Activated naive CD4-positive, alpha-beta T cell treated with anti-CD3 and anti-CD28 coated beads, Interleukin-2, amount 10 ng/mL, durations not matched to agents 7 days and 5 days (primary cell): ENCODE data around the gene CRIP1.

Source experiments
- CTCF ChIA-PET: fragments of 350-600 bp; sonication (Branson Sonifier 250); formaldehyde crosslinking; loops from one replicate; lab custom pipeline; 2021; ENCODE audit warnings: antibody characterized with exemption; lab: Charles Lee
- DNase-seq: peaks from one replicate; pipeline ENCODE4 v3.0.0-alpha.2; 2020
- H3K27ac Mint-ChIP-seq: one replicate; pipeline ENCODE4 v1.8.0; 2021; ENCODE audit warnings: mild to moderate bottlenecking, moderate library complexity, mixed read lengths
- H3K27me3 Mint-ChIP-seq: one replicate; pipeline ENCODE4 v1.8.0; 2021; ENCODE audit warnings: mild to moderate bottlenecking, mixed read lengths
- H3K36me3 Mint-ChIP-seq: one replicate; pipeline ENCODE4 v1.8.0; 2021; ENCODE audit warnings: mixed read lengths
- H3K4me1 Mint-ChIP-seq: one replicate; pipeline ENCODE4 v1.8.0; 2021; ENCODE audit warnings: mixed read lengths
- H3K4me3 Mint-ChIP-seq: one replicate; pipeline ENCODE4 v1.8.0; 2021; ENCODE audit warnings: mild to moderate bottlenecking, moderate library complexity, mixed read lengths
- H3K9me3 Mint-ChIP-seq: one replicate; pipeline ENCODE4 v1.8.0; 2021; ENCODE audit warnings: mixed read lengths

CRIP1 gene

GRCh38 chr14:105494606-105494929 is 7.9 kb downstream of the CRIP1 start:
- Mint-ChIP-seq H3K36me3 (peaks cover 1% of the 10 kb centered on the region), H3K4me1 (peaks cover 12% of the 10 kb centered on the region), H3K27me3 (no peaks in the 10 kb centered on the region), H3K27ac (no peak overlapping the region), H3K4me3 (no peak overlapping the region), H3K9me3 (no peaks in the 10 kb centered on the region)
- no peak for DNase-seq
- CTCF ChIA-PET, result no interaction called here

- H3K4me3 Mint-ChIP-seq, result no peak overlapping the region
- no peak for DNase-seq
- no peak overlapping the region for H3K27ac Mint-ChIP-seq
- no peaks in the 10 kb centered on the region for H3K27me3 Mint-ChIP-seq
- H3K9me3 Mint-ChIP-seq, result no peaks in the 10 kb centered on the region
- peaks cover 11% of the 10 kb centered on the region for H3K4me1 Mint-ChIP-seq
- CTCF ChIA-PET, result no interaction called here
- no peaks in the 10 kb centered on the region for H3K36me3 Mint-ChIP-seq
Observed at GRCh38 chr14:105495101-105495989, 8.7 kb downstream of the CRIP1 start.

- H3K9me3 Mint-ChIP-seq, result no peaks in the 10 kb centered on the region
- no peaks in the 10 kb centered on the region for H3K36me3 Mint-ChIP-seq
- no peak for DNase-seq
- no peak overlapping the region for H3K4me3 Mint-ChIP-seq
- H3K27me3 Mint-ChIP-seq, result no peaks in the 10 kb centered on the region
- H3K27ac Mint-ChIP-seq, result no peak overlapping the region
- CTCF ChIA-PET, result no interaction called here
- peaks cover 11% of the 10 kb centered on the region for H3K4me1 Mint-ChIP-seq
Observed at GRCh38 chr14:105495990-105496830, 9.5 kb downstream of the CRIP1 start.

- CTCF ChIA-PET, result no interaction called here
Observed at GRCh38 chr14:105496831-105497591, 10.3 kb downstream of the CRIP1 start.

GRCh38 chr14:105497671-105498429 is 11.2 kb downstream of the CRIP1 start:
- CTCF ChIA-PET, result no interaction called here
- H3K27ac Mint-ChIP-seq, result no peak overlapping the region
- no peaks in the 10 kb centered on the region for H3K9me3 Mint-ChIP-seq
- peaks cover 5% of the 10 kb centered on the region for H3K27me3 Mint-ChIP-seq
- H3K4me1 Mint-ChIP-seq, result peaks cover 5% of the 10 kb centered on the region
- H3K4me3 Mint-ChIP-seq, result no peak overlapping the region
- no peaks in the 10 kb centered on the region for H3K36me3 Mint-ChIP-seq
- peak; percentile 19 for DNase-seq

More at GRCh38 chr14:105496831-105497591, 10.3 kb downstream of the CRIP1 start:
- H3K27me3 Mint-ChIP-seq, result no peaks in the 10 kb centered on the region
- no peak for DNase-seq
- no peak overlapping the region for H3K27ac Mint-ChIP-seq
- no peaks in the 10 kb centered on the region for H3K9me3 Mint-ChIP-seq
- peaks cover 7% of the 10 kb centered on the region for H3K4me1 Mint-ChIP-seq
- H3K4me3 Mint-ChIP-seq, result no peak overlapping the region
- no peaks in the 10 kb centered on the region for H3K36me3 Mint-ChIP-seq

- Mint-ChIP-seq H3K27me3 (peaks cover 11% of the 10 kb centered on the region), H3K4me1 (peaks cover under 1% of the 10 kb centered on the region), H3K27ac (peak overlapping the region; percentile 5), H3K9me3 (no peaks in the 10 kb centered on the region), H3K4me3 (no peak overlapping the region), H3K36me3 (no peaks in the 10 kb centered on the region)
- no peak for DNase-seq
- CTCF ChIA-PET, result interaction anchor here (1.0 kb wide), 1 partner anchor 18 kb away, joined by 4 read pairs; no protein-coding TSS in a partner anchor
Observed at GRCh38 chr14:105498430-105499255, 12.0 kb downstream of the CRIP1 start.

- H3K27ac Mint-ChIP-seq, result no peak overlapping the region
- CTCF ChIA-PET, result interaction anchor here (1.0 kb wide), 1 partner anchor 19 kb away, joined by 4 read pairs; no protein-coding TSS in a partner anchor
- H3K4me3 Mint-ChIP-seq, result no peak overlapping the region
- peaks cover 15% of the 10 kb centered on the region for H3K27me3 Mint-ChIP-seq
- no peak for DNase-seq
- no peaks in the 10 kb centered on the region for H3K4me1 Mint-ChIP-seq
- H3K36me3 Mint-ChIP-seq, result no peaks in the 10 kb centered on the region
- H3K9me3 Mint-ChIP-seq, result no peaks in the 10 kb centered on the region
Observed at GRCh38 chr14:105499256-105500035, 12.8 kb downstream of the CRIP1 start.

- H3K36me3 Mint-ChIP-seq, result no peaks in the 10 kb centered on the region
- no peaks in the 10 kb centered on the region for H3K9me3 Mint-ChIP-seq
- H3K27ac Mint-ChIP-seq, result no peak overlapping the region
- no peaks in the 10 kb centered on the region for H3K4me1 Mint-ChIP-seq
- CTCF ChIA-PET, result no interaction called here
- H3K27me3 Mint-ChIP-seq, result peaks cover 20% of the 10 kb centered on the region
- H3K4me3 Mint-ChIP-seq, result no peak overlapping the region
- no peak for DNase-seq
Observed at GRCh38 chr14:105500036-105500725, 13.5 kb downstream of the CRIP1 start.

GRCh38 chr14:105500726-105501101 is 14.0 kb downstream of the CRIP1 start:
- H3K9me3 Mint-ChIP-seq, result no peaks in the 10 kb centered on the region
- H3K4me3 Mint-ChIP-seq, result no peak overlapping the region
- no peaks in the 10 kb centered on the region for H3K36me3 Mint-ChIP-seq
- H3K27ac Mint-ChIP-seq, result no peak overlapping the region
- DNase-seq, result no peak
- peaks cover 22% of the 10 kb centered on the region for H3K27me3 Mint-ChIP-seq
- H3K4me1 Mint-ChIP-seq, result no peaks in the 10 kb centered on the region
- CTCF ChIA-PET, result no interaction called here

- no peak for DNase-seq
- H3K27me3 Mint-ChIP-seq, result peaks cover 30% of the 10 kb centered on the region
- H3K36me3 Mint-ChIP-seq, result no peaks in the 10 kb centered on the region
- no peaks in the 10 kb centered on the region for H3K4me1 Mint-ChIP-seq
- CTCF ChIA-PET, result no interaction called here
- H3K4me3 Mint-ChIP-seq, result no peak overlapping the region
- H3K27ac Mint-ChIP-seq, result no peak overlapping the region
- no peaks in the 10 kb centered on the region for H3K9me3 Mint-ChIP-seq
Observed at GRCh38 chr14:105501504-105502291, 15.0 kb downstream of the CRIP1 start.

- H3K4me3 Mint-ChIP-seq, result no peak overlapping the region
- DNase-seq, result no peak
- no peaks in the 10 kb centered on the region for H3K9me3 Mint-ChIP-seq
- H3K36me3 Mint-ChIP-seq, result no peaks in the 10 kb centered on the region
- CTCF ChIA-PET, result no interaction called here
- peaks cover 39% of the 10 kb centered on the region for H3K27me3 Mint-ChIP-seq
- peaks cover 2% of the 10 kb centered on the region for H3K4me1 Mint-ChIP-seq
- no peak overlapping the region for H3K27ac Mint-ChIP-seq
Observed at GRCh38 chr14:105502446-105503295, 16.0 kb downstream of the CRIP1 start.
